HepG2 (cell line): ENCODE measurements around the gene PRCD. TPM values are rescaled to one million over a fixed set of nuclear protein-coding genes. Genes with fewer than 3 reads are reported as not detected.

Source experiments
- CREBL2 ChIP-seq: sonication (generic); formaldehyde crosslinking; IDR thresholded peaks from 2 replicates; pipeline ENCODE4 v1.8.1; 2023; ENCODE audit warnings: missing genetic modification reagents, mild to moderate bottlenecking, borderline replicate concordance
- DDIT3 ChIP-seq: sonication (generic); formaldehyde crosslinking; IDR thresholded peaks from 2 replicates; pipeline ENCODE4 v1.4.0; 2020; ENCODE audit warnings: mild to moderate bottlenecking, missing genetic modification reagents
- EEA1 ChIP-seq: sonication (generic); formaldehyde crosslinking; IDR thresholded peaks from 2 replicates; pipeline ENCODE4 v1.5.1; 2020; ENCODE audit warnings: mild to moderate bottlenecking, missing genetic modification reagents, borderline replicate concordance
- ELF1 ChIP-seq: sonication (generic); formaldehyde crosslinking; IDR thresholded peaks from 2 replicates; pipeline ENCODE4 v1.4.0; 2020; ENCODE audit warnings: missing genetic modification reagents
- ERF ChIP-seq: IDR thresholded peaks from 2 replicates; pipeline ENCODE4 v1.6.1; 2018; ENCODE audit warnings: missing biosample characterization, missing genetic modification reagents
- THAP11 ChIP-seq: IDR thresholded peaks from 2 replicates; pipeline ENCODE4 v1.6.1; 2016; ENCODE audit warnings: missing biosample characterization, missing genetic modification reagents
- ZBTB25 ChIP-seq: IDR thresholded peaks from 2 replicates; pipeline ENCODE4 v1.6.1; 2018; ENCODE audit warnings: missing genetic modification reagents
- ZBTB7B ChIP-seq: sonication (generic); formaldehyde crosslinking; IDR thresholded peaks from 2 replicates; pipeline ENCODE4 v1.4.0; 2020; ENCODE audit warnings: missing genetic modification reagents
- ZNF367 ChIP-seq: sonication (generic); formaldehyde crosslinking; IDR thresholded peaks from 2 replicates; pipeline ENCODE4 v1.4.0; 2020; ENCODE audit warnings: missing genetic modification reagents, borderline replicate concordance
- ZNF724P ChIP-seq: sonication (generic); formaldehyde crosslinking; IDR thresholded peaks from 2 replicates; pipeline ENCODE4 v1.8.0; 2022; ENCODE audit warnings: missing genetic modification reagents, borderline replicate concordance
- polyA plus RNA-seq, 8 experiments: library from polyadenylated mRNA; depleted of rRNA in 3 of 8; stranded (reverse) in 7 of 8; unstranded in 1 of 8; fragments of >200 nt; fragmentation: Illumina TruSeq in 4 of 8; extraction: Trizol in 4 of 8; gene quantifications; 2 replicates each; pipeline versions ENCODE4 v1.2.1 to v1.2.3, GENCODE V29; 2011 to 2016; ENCODE audit warnings: low read depth in 4 of 8, missing spikeins in 1 of 8, mixed read lengths in 1 of 8; ENCODE audit not compliant: insufficient read depth in 1 of 8
- total RNA-seq, 5 experiments: library from RNA; depleted of rRNA; stranded (reverse); fragments of >200 nt; fragmentation: Illumina TruSeq; extraction: Trizol; gene quantifications; 2 replicates each; pipeline ENCODE4 v1.2.3, GENCODE V29; 2016; ENCODE audit warnings: low read depth in 1 of 5
- TF ChIP-seq, protein P1 (sequence below): sonication (generic); formaldehyde crosslinking; IDR thresholded peaks from 2 replicates; pipeline ENCODE4 v1.4.0; 2020; ENCODE audit warnings: missing genetic modification reagents
- TF ChIP-seq, protein P2 (sequence below): sonication (generic); IDR thresholded peaks from 2 replicates; pipeline ENCODE4 v1.6.1; 2016; ENCODE audit warnings: low read depth, borderline replicate concordance
- TF ChIP-seq, protein P3 (sequence below): IDR thresholded peaks from 2 replicates; pipeline ENCODE4 v1.6.1; 2016; ENCODE audit warnings: missing compliant biosample characterization, missing genetic modification reagents, borderline replicate concordance
- TF ChIP-seq, protein P4 (sequence below): sonication (generic); formaldehyde crosslinking; IDR thresholded peaks from 2 replicates; pipeline ENCODE4 v1.4.0; 2020; ENCODE audit warnings: missing genetic modification reagents, low read depth, mild to moderate bottlenecking, borderline replicate concordance
- TF ChIP-seq, protein P5 (sequence below): sonication (generic); formaldehyde crosslinking; IDR thresholded peaks from 2 replicates; pipeline ENCODE4 v1.5.1; 2020; ENCODE audit warnings: missing genetic modification reagents, mild to moderate bottlenecking, borderline replicate concordance

The PRCD gene
- total and polyA plus RNA-seq, 2 of the 13 experiments (the other 11 are each of a cell fraction or from before 2014, with no cell fraction given) = 0.51 TPM; not detected in 1

GRCh38 chr17:76550712-76551615 is 11.1 kb downstream of the PRCD start (continued):
- TF ChIP-seq ZBTB25 (CRISPR knock-in tag) (peak; percentile 90), ELF1 (CRISPR knock-in tag) (peak; percentile 54; the same call in 1 of the 2 replicates), CREBL2 (CRISPR knock-in tag) (0 out of 2 replicates have a peak, but pooled peaks have one; percentile 12), ZBTB7B (CRISPR knock-in tag) (peak; percentile 40; the same call in 1 of the 2 replicates), ZNF367 (CRISPR knock-in tag) (no peak), DDIT3 (CRISPR knock-in tag) (no peak; the same call in 1 of the 2 replicates), ZNF724P (CRISPR knock-in tag) (no peak), ERF (CRISPR knock-in tag) (peak; percentile 88), THAP11 (CRISPR knock-in tag) (peak; percentile 86), EEA1 (CRISPR knock-in tag) (no peak)
- TF ChIP-seq, protein P1, sequence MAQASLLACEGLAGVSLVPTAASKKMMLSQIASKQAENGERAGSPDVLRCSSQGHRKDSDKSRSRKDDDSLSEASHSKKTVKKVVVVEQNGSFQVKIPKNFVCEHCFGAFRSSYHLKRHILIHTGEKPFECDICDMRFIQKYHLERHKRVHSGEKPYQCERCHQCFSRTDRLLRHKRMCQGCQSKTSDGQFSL = no peak
- TF ChIP-seq, protein P2, sequence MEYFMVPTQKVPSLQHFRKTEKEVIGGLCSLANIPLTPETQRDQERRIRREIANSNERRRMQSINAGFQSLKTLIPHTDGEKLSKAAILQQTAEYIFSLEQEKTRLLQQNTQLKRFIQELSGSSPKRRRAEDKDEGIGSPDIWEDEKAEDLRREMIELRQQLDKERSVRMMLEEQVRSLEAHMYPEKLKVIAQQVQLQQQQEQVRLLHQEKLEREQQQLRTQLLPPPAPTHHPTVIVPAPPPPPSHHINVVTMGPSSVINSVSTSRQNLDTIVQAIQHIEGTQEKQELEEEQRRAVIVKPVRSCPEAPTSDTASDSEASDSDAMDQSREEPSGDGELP = peak; percentile 59; the same call in 1 of the 2 replicates
- TF ChIP-seq, protein P3, sequence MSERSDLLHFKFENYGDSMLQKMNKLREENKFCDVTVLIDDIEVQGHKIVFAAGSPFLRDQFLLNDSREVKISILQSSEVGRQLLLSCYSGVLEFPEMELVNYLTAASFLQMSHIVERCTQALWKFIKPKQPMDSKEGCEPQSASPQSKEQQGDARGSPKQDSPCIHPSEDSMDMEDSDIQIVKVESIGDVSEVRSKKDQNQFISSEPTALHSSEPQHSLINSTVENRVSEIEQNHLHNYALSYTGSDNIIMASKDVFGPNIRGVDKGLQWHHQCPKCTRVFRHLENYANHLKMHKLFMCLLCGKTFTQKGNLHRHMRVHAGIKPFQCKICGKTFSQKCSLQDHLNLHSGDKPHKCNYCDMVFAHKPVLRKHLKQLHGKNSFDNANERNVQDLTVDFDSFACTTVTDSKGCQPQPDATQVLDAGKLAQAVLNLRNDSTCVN (CRISPR knock-in tag) = 0 out of 2 replicates have a peak, but pooled peaks have one; percentile 21
- TF ChIP-seq, protein P4, sequence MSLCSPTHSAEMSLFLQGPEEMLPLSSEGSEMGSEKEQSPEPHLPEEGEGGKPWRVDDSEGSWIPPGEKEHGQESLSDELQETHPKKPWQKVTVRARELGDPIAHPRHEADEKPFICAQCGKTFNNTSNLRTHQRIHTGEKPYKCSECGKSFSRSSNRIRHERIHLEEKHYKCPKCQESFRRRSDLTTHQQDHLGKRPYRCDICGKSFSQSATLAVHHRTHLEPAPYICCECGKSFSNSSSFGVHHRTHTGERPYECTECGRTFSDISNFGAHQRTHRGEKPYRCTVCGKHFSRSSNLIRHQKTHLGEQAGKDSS (CRISPR knock-in tag) = peak; percentile 63; the same call in 1 of the 2 replicates
- TF ChIP-seq, protein P5, sequence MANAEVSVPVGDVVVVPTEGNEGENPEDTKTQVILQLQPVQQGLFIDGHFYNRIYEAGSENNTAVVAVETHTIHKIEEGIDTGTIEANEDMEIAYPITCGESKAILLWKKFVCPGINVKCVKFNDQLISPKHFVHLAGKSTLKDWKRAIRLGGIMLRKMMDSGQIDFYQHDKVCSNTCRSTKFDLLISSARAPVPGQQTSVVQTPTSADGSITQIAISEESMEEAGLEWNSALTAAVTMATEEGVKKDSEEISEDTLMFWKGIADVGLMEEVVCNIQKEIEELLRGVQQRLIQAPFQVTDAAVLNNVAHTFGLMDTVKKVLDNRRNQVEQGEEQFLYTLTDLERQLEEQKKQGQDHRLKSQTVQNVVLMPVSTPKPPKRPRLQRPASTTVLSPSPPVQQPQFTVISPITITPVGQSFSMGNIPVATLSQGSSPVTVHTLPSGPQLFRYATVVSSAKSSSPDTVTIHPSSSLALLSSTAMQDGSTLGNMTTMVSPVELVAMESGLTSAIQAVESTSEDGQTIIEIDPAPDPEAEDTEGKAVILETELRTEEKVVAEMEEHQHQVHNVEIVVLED (CRISPR knock-in tag) = 0 out of 2 replicates have a peak, but pooled peaks have one; percentile 3
